ENCODE data around the gene C16orf74.

GRCh38 chr16:85746460-85747215 lies 4.3 kb downstream of the C16orf74 start:
- TF ChIP-seq, protein P1, sequence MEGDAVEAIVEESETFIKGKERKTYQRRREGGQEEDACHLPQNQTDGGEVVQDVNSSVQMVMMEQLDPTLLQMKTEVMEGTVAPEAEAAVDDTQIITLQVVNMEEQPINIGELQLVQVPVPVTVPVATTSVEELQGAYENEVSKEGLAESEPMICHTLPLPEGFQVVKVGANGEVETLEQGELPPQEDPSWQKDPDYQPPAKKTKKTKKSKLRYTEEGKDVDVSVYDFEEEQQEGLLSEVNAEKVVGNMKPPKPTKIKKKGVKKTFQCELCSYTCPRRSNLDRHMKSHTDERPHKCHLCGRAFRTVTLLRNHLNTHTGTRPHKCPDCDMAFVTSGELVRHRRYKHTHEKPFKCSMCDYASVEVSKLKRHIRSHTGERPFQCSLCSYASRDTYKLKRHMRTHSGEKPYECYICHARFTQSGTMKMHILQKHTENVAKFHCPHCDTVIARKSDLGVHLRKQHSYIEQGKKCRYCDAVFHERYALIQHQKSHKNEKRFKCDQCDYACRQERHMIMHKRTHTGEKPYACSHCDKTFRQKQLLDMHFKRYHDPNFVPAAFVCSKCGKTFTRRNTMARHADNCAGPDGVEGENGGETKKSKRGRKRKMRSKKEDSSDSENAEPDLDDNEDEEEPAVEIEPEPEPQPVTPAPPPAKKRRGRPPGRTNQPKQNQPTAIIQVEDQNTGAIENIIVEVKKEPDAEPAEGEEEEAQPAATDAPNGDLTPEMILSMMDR (IDR thresholded peaks at IDR 0.05), result no peak
- TF ChIP-seq POLR2A (IDR thresholded peaks at IDR 0.05) (no peak), POLR2AphosphoS5 (IDR thresholded peaks at IDR 0.05) (no peak)
